ENCODE measurements around the gene SLX4.
"Not testable (repeated sequence)": the region's sequence is repeated elsewhere in the genome, so short reads cannot be mapped to it uniquely, and the experiment has no call there.

SLX4 gene

DNA sequence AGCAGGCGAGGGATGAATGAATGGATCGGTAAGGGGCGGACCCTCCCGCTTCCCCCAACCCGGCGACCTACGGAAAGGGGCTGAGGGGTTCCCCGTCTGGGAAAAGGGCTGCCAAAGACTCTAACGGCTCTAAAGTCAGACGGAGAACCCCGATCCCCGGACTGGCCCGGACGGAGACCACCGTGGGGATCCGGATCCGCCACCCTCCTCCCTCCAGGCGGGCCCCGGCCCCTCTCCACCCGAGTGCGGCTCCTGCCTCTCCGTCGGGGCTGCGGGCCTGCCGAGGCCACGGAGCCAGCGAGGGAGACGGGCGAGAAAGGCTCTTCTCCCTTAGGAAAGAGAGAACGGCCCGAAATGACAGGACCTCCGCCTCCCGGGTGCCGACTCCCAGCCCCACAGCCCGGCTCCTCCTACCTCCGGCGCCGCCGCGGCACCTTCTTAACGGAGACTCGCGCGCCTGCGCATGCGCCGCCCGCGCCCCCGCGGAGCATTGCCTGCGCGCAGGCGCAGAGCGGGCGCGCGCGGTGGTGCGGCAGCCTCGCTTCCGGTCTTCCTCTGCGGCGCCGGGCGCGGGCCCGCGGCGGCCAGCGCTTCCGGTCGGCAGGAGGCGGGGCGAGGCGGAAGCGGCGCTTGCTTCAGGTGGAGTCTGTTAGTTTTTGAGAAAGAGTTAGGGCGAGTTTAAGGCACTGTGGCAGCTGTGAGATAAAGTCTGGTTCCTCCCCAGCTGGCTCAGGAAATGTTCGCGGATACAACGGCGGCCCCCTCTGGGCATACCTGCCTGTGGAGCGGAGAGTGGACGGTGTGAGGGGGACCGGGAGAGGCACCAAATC lies at the start of gene SLX4:
TSS of gene SLX4 (minus strand) at position 461 of the 830 bp plus-strand sequence. CDS start 2,642 bp downstream, outside the sequence.
- TF ChIP-seq, protein P1, sequence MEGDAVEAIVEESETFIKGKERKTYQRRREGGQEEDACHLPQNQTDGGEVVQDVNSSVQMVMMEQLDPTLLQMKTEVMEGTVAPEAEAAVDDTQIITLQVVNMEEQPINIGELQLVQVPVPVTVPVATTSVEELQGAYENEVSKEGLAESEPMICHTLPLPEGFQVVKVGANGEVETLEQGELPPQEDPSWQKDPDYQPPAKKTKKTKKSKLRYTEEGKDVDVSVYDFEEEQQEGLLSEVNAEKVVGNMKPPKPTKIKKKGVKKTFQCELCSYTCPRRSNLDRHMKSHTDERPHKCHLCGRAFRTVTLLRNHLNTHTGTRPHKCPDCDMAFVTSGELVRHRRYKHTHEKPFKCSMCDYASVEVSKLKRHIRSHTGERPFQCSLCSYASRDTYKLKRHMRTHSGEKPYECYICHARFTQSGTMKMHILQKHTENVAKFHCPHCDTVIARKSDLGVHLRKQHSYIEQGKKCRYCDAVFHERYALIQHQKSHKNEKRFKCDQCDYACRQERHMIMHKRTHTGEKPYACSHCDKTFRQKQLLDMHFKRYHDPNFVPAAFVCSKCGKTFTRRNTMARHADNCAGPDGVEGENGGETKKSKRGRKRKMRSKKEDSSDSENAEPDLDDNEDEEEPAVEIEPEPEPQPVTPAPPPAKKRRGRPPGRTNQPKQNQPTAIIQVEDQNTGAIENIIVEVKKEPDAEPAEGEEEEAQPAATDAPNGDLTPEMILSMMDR (IDR thresholded peaks at IDR 0.05; ENCODE audit: low read depth, low read length, missing control alignments), result no peak
- H3K36me3 ChIP-seq (replicated peaks), result no peaks in the 10 kb centered on the region
- in situ Hi-C loops (cut with HindIII; ENCODE audit: low pct_ligation_motif_present, low sequenced_read_pairs), result no loop called here
- H3K27ac ChIP-seq, result no peak within 1 kb of the TSS
- H3K27me3 ChIP-seq (replicated peaks), result no peaks in the 10 kb centered on the region
- peak; percentile 68 for DNase-seq
- H3K4me3 ChIP-seq (ENCODE audit: low read depth, low read length), result peak within 1 kb of the TSS; percentile 96

GRCh38 chr16:3659251-3659650 lies 47.8 kb upstream of the SLX4 start:
- H3K36me3 ChIP-seq (replicated peaks), result peaks cover 56% of the 10 kb centered on the region
- no peak for DNase-seq
- H3K27me3 ChIP-seq (replicated peaks), result no peaks in the 10 kb centered on the region
- TF ChIP-seq, protein P1 (IDR thresholded peaks at IDR 0.05; ENCODE audit: low read depth, low read length, missing control alignments), result no peak
- H3K4me3 ChIP-seq (ENCODE audit: low read depth, low read length), result no peak overlapping the region
- H3K27ac ChIP-seq, result no peak overlapping the region
- in situ Hi-C loops (cut with HindIII; ENCODE audit: low pct_ligation_motif_present, low sequenced_read_pairs), result no loop called here

GRCh38 chr16:3656491-3657468 lies 45.4 kb upstream of the SLX4 start:
- Histone ChIP-seq H3K27ac (no peak overlapping the region), H3K27me3 (replicated peaks) (no peaks in the 10 kb centered on the region), H3K36me3 (replicated peaks) (peaks cover 47% of the 10 kb centered on the region), H3K4me3 (ENCODE audit: low read depth, low read length) (no peak overlapping the region)
- in situ Hi-C loops (cut with HindIII; ENCODE audit: low pct_ligation_motif_present, low sequenced_read_pairs), result no loop called here
- no peak for DNase-seq
- TF ChIP-seq, protein P1 (IDR thresholded peaks at IDR 0.05; ENCODE audit: low read depth, low read length, missing control alignments), result no peak

DNA sequence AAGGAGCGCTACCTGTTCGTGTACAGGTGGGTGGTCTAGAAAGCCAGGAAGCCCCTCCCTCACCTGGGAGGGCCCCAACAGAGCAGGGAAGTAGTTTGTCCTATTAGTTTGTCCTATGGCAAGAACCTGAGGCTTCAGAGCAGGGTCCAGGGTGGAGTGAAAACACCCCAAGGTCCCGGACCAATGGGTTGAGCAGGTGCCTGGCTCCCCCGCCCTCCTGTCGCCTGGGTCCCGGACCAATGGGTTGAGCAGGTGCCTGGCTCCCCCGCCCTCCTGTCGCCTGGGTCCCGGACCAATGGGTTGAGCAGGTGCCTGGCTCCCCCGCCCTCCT lies 44.7 kb upstream of the SLX4 start:
- H3K27ac ChIP-seq; in situ Hi-C loops (cut with HindIII; ENCODE audit: low pct_ligation_motif_present, low sequenced_read_pairs); H3K4me3 ChIP-seq (ENCODE audit: low read depth, low read length); DNase-seq; H3K27me3 ChIP-seq (replicated peaks): not testable (repeated sequence)
- peaks cover 42% of the 10 kb centered on the region for H3K36me3 ChIP-seq (replicated peaks)

GRCh38 chr16:3655396-3656159 lies 44.2 kb upstream of the SLX4 start:
- Histone ChIP-seq H3K27me3 (replicated peaks) (no peaks in the 10 kb centered on the region), H3K27ac (no peak overlapping the region), H3K4me3 (ENCODE audit: low read depth, low read length) (no peak overlapping the region), H3K36me3 (replicated peaks) (peaks cover 42% of the 10 kb centered on the region)
- no peak for DNase-seq
- TF ChIP-seq, protein P1 (IDR thresholded peaks at IDR 0.05; ENCODE audit: low read depth, low read length, missing control alignments), result no peak
- in situ Hi-C loops (cut with HindIII; ENCODE audit: low pct_ligation_motif_present, low sequenced_read_pairs), result no loop called here
